ENCODE results near the gene NPPB. TPM values are rescaled to one million over a fixed set of nuclear protein-coding genes. Genes with fewer than 3 reads are reported as not detected.

The NPPB gene
- total and polyA plus RNA-seq, 2 experiments from 2014 or later = 0.95 TPM; not detected in 1

DNA sequence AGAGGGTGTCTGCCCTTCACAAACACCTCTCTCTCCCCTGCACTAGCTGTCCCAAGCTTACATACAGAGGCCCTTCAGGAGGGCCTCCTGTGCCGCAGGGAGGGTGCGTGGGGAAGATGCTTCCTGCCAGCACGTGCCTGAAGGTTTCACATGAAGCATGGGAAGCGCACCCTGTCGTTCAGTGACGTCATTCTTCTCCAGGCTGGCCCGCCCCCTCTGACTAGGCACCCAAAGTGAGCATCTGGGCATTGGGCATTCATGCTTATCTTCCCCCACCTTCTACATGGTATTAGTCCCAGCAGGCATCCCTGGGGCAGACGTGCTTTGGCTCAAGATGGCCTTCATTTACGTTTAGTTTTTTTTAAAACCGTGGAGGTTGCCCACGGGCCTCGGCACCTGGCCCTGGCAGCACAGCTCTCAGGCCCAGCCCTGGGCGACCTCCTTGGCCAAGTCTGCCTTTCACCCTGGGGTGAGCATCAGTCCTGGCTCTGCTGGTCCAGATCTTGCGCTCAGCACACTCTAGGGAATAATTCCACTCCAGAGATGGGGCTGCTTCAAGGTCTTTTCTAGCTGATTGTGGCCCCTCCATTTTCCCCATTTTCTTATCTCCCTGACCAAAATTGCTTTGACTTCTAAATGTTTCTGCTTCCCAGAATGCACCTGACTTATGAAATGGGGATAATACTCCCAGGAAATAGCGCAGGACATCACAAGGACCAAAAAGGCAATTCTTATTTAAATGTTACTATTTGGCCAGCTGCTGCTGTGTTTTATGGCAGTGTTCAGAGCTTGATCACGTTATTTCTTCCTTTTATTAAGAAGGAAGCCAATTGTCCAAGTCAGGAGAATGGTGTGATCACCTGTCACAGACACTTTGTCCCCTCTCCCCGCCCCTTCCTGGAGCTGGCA, 17.2 kb downstream of the NPPB start (continued):
- no peak for TF ChIP-seq ZNF331 (CRISPR knock-in tag; IDR thresholded peaks at IDR 0.05; ENCODE audit: low read depth)
- TF ChIP-seq, protein P1, sequence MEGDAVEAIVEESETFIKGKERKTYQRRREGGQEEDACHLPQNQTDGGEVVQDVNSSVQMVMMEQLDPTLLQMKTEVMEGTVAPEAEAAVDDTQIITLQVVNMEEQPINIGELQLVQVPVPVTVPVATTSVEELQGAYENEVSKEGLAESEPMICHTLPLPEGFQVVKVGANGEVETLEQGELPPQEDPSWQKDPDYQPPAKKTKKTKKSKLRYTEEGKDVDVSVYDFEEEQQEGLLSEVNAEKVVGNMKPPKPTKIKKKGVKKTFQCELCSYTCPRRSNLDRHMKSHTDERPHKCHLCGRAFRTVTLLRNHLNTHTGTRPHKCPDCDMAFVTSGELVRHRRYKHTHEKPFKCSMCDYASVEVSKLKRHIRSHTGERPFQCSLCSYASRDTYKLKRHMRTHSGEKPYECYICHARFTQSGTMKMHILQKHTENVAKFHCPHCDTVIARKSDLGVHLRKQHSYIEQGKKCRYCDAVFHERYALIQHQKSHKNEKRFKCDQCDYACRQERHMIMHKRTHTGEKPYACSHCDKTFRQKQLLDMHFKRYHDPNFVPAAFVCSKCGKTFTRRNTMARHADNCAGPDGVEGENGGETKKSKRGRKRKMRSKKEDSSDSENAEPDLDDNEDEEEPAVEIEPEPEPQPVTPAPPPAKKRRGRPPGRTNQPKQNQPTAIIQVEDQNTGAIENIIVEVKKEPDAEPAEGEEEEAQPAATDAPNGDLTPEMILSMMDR (conservative IDR thresholded peaks at IDR 0.05; ENCODE audit: low read depth in 2 of 2) = no peak
- TF ChIP-seq ZNF114 (CRISPR knock-in tag; IDR thresholded peaks at IDR 0.05) = no peak
- TF ChIP-seq, protein P2, sequence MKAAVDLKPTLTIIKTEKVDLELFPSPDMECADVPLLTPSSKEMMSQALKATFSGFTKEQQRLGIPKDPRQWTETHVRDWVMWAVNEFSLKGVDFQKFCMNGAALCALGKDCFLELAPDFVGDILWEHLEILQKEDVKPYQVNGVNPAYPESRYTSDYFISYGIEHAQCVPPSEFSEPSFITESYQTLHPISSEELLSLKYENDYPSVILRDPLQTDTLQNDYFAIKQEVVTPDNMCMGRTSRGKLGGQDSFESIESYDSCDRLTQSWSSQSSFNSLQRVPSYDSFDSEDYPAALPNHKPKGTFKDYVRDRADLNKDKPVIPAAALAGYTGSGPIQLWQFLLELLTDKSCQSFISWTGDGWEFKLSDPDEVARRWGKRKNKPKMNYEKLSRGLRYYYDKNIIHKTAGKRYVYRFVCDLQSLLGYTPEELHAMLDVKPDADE (IDR thresholded peaks at IDR 0.05) = no peak
- no peak for TF ChIP-seq CREB1 (CRISPR knock-in tag; IDR thresholded peaks at IDR 0.05; ENCODE audit: low read depth)
- no peak for TF ChIP-seq JUNB (IDR thresholded peaks at IDR 0.05; ENCODE audit: unreplicated experiment)
- TF ChIP-seq, protein P3, sequence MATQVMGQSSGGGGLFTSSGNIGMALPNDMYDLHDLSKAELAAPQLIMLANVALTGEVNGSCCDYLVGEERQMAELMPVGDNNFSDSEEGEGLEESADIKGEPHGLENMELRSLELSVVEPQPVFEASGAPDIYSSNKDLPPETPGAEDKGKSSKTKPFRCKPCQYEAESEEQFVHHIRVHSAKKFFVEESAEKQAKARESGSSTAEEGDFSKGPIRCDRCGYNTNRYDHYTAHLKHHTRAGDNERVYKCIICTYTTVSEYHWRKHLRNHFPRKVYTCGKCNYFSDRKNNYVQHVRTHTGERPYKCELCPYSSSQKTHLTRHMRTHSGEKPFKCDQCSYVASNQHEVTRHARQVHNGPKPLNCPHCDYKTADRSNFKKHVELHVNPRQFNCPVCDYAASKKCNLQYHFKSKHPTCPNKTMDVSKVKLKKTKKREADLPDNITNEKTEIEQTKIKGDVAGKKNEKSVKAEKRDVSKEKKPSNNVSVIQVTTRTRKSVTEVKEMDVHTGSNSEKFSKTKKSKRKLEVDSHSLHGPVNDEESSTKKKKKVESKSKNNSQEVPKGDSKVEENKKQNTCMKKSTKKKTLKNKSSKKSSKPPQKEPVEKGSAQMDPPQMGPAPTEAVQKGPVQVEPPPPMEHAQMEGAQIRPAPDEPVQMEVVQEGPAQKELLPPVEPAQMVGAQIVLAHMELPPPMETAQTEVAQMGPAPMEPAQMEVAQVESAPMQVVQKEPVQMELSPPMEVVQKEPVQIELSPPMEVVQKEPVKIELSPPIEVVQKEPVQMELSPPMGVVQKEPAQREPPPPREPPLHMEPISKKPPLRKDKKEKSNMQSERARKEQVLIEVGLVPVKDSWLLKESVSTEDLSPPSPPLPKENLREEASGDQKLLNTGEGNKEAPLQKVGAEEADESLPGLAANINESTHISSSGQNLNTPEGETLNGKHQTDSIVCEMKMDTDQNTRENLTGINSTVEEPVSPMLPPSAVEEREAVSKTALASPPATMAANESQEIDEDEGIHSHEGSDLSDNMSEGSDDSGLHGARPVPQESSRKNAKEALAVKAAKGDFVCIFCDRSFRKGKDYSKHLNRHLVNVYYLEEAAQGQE (IDR thresholded peaks at IDR 0.05; ENCODE audit: unreplicated experiment) = no peak
- TF ChIP-seq STAT1 (IDR thresholded peaks at IDR 0.05; ENCODE audit: unreplicated experiment) = no peak
- TF ChIP-seq NANOG (IDR thresholded peaks at IDR 0.05; ENCODE audit: borderline replicate concordance) = no peak
- no peak for TF ChIP-seq EZH2phosphoT487 (IDR thresholded peaks at IDR 0.05; ENCODE audit: unreplicated experiment)

Measured in GM23338 (cell line).